OCI-LY1 (cell line): ENCODE results near the gene MFSD11.
A peak's percentile ranks its signal among the peaks of the same experiment; 100 is the strongest.

ENCODE experiments used
- H2AFZ ChIP-seq: fragments of 200-600 bp; sonication (generic), shearing (Covaris generic); 2 replicates; pipeline ENCODE4 v1.6.0; 2014; ENCODE audit warnings: antibody characterized with exemption, mild to moderate bottlenecking, low read length
- H3F3A ChIP-seq: fragments of 200-600 bp; sonication (generic), shearing (Covaris generic); 2 replicates; pipeline ENCODE4 v1.6.0; 2014; ENCODE audit warnings: mild to moderate bottlenecking, antibody characterized with exemption, low read length, moderate library complexity; ENCODE audit not compliant: insufficient read depth
- H3K27ac ChIP-seq: fragments of 200-600 bp; sonication (generic); 2 replicates; pipeline ENCODE4 v1.5.1; 2014; ENCODE audit warnings: low read length, mixed run types, mild to moderate bottlenecking, low read depth; ENCODE audit not compliant: poor library complexity, severe bottlenecking
- H3K27me3 ChIP-seq: fragments of 200-600 bp; sonication (generic); 2 replicates; pipeline ENCODE4 v1.6.0; 2014; ENCODE audit warnings: antibody characterized with exemption, mild to moderate bottlenecking, low read length, moderate library complexity; ENCODE audit not compliant: insufficient read depth
- H3K36me3 ChIP-seq: fragments of 200-600 bp; sonication (generic); 2 replicates; pipeline ENCODE4 v1.6.1; 2014; ENCODE audit warnings: mild to moderate bottlenecking, antibody characterized with exemption, low read length, moderate library complexity, mixed read lengths; ENCODE audit not compliant: insufficient read depth
- H3K4me1 ChIP-seq: fragments of 200-600 bp; sonication (generic); 2 replicates; pipeline ENCODE4 v1.5.1; 2014; ENCODE audit warnings: mild to moderate bottlenecking, low read length, moderate library complexity; ENCODE audit not compliant: insufficient read depth, severe bottlenecking
- H3K4me2 ChIP-seq: fragments of 200-600 bp; sonication (generic), shearing (Covaris generic); 2 replicates; pipeline ENCODE4 v1.6.1; 2014; ENCODE audit warnings: low read length
- H3K4me3 ChIP-seq: fragments of 200-600 bp; sonication (generic); 2 replicates; pipeline ENCODE4 v1.5.1; 2014; ENCODE audit warnings: low read length, low read depth, mild to moderate bottlenecking, mixed read lengths; ENCODE audit not compliant: poor library complexity, severe bottlenecking
- H3K79me2 ChIP-seq: fragments of 200-600 bp; shearing (Covaris generic); 2 replicates; pipeline ENCODE4 v1.6.1; 2016; ENCODE audit warnings: mixed run types, low read length, mixed read lengths; ENCODE audit not compliant: insufficient read depth
- H3K9ac ChIP-seq: fragments of 200-600 bp; sonication (generic), shearing (Covaris generic); 2 replicates; pipeline ENCODE4 v1.6.1; 2014; ENCODE audit warnings: mild to moderate bottlenecking, low read length, mixed read lengths
- H3K9me2 ChIP-seq: fragments of 200-600 bp; sonication (generic), shearing (Covaris generic); 2 replicates; pipeline ENCODE4 v1.6.1; 2014; ENCODE audit warnings: low read depth, mild to moderate bottlenecking, low read length, mixed read lengths
- H3K9me3 ChIP-seq: fragments of 200-600 bp; shearing (Covaris generic); 2 replicates; pipeline ENCODE4 v1.6.1; 2014; ENCODE audit warnings: low read length, mixed read lengths
- H4K20me1 ChIP-seq: fragments of 200-600 bp; sonication (generic), shearing (Covaris generic); 2 replicates; pipeline ENCODE4 v1.6.0; 2016; ENCODE audit warnings: mild to moderate bottlenecking, low read length; ENCODE audit not compliant: insufficient read depth
- EZH2 ChIP-seq: fragments of 200-600 bp; sonication (generic), shearing (Covaris generic); IDR thresholded peaks from 2 replicates; pipeline ENCODE4 v1.8.0; 2017; ENCODE audit warnings: borderline replicate concordance, mixed run types, mild to moderate bottlenecking, antibody characterized with exemption, low read length, moderate library complexity, mixed read lengths
- TF ChIP-seq, protein P1 (sequence below): fragments of 200-600 bp; sonication (generic), shearing (Covaris generic); IDR thresholded peaks from 2 replicates; pipeline ENCODE4 v1.5.1; 2017; ENCODE audit warnings: mild to moderate bottlenecking, antibody characterized with exemption, low read length, moderate library complexity, mixed read lengths

Gene MFSD11

DNA sequence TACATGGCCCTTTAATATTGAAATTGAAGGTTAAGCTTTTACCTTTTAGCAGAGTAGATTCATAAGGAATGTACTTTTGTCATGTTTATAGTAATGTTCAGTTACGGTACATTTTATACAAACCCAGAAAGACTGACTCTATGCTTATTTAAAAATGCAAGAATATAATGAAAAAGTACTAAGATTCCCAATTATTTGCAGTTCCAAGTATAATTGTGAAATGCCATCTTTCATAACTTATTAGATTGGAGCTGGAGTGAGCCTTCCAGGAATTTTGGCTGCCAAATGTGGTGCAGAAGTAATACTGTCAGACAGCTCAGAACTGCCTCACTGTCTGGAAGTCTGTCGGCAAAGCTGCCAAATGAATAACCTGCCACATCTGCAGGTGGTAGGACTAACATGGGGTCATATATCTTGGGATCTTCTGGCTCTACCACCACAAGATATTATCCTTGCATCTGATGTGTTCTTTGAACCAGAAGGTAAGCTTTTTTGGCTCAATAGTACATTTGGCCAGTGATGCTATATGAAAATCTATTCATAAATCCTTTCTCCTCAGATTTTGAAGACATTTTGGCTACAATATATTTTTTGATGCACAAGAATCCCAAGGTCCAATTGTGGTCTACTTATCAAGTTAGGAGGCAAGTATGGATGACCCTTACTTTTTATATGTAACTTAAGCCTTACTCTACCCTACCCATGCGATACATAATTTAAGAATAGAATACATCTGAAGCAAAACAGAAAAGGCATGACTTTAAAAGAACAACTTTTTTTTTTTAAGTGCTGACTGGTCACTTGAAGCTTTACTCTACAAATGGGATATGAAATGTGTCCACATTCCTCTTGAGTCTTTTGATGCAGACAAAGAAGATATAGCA lies 4.9 kb upstream of the MFSD11 start:
- no peaks in the 10 kb centered on the region for H3K9me2 ChIP-seq
- no peak for TF ChIP-seq EZH2
- TF ChIP-seq, protein P1, sequence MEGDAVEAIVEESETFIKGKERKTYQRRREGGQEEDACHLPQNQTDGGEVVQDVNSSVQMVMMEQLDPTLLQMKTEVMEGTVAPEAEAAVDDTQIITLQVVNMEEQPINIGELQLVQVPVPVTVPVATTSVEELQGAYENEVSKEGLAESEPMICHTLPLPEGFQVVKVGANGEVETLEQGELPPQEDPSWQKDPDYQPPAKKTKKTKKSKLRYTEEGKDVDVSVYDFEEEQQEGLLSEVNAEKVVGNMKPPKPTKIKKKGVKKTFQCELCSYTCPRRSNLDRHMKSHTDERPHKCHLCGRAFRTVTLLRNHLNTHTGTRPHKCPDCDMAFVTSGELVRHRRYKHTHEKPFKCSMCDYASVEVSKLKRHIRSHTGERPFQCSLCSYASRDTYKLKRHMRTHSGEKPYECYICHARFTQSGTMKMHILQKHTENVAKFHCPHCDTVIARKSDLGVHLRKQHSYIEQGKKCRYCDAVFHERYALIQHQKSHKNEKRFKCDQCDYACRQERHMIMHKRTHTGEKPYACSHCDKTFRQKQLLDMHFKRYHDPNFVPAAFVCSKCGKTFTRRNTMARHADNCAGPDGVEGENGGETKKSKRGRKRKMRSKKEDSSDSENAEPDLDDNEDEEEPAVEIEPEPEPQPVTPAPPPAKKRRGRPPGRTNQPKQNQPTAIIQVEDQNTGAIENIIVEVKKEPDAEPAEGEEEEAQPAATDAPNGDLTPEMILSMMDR, result no peak
- peak overlapping the region; percentile 35; the same call in 1 of the 2 replicates for H3K9ac ChIP-seq
- H3K4me2 ChIP-seq, result peak overlapping the region; percentile 89
- peak overlapping the region; percentile 96 for H3K4me3 ChIP-seq
- H4K20me1 ChIP-seq, result no peaks in the 10 kb centered on the region
- no peaks in the 10 kb centered on the region for H3K9me3 ChIP-seq
- peaks cover 58% of the 10 kb centered on the region for H3K4me1 ChIP-seq
- H3K36me3 ChIP-seq, result peaks cover 73% of the 10 kb centered on the region
- H3K79me2 ChIP-seq, result peaks cover 37% of the 10 kb centered on the region
- no peak overlapping the region for H2AFZ ChIP-seq
- H3K27ac ChIP-seq, result peak overlapping the region; percentile 96
- H3K27me3 ChIP-seq, result no peaks in the 10 kb centered on the region
- H3F3A ChIP-seq, result peaks cover 31% of the 10 kb centered on the region

DNA sequence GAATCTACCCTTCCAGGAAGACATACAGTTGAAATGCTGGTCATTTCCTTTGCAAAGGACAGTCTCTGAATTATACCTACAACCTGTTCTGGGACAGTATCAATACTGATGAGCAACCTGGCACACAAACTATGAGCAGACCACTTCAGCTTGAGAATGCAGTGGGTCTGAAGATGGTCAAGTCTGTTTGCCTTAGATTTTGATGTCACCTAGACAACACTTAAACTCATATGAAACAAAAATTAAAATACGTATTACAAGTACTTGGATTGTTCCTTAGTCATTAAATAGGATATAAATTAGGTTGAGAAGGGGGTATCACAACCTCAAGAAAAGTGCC lies 4.3 kb upstream of the MFSD11 start:
- TF ChIP-seq EZH2, result no peak
- TF ChIP-seq, protein P1, result no peak
- Histone ChIP-seq H3K79me2 (peaks cover 40% of the 10 kb centered on the region), H3K4me2 (peak overlapping the region; percentile 89)

DNA sequence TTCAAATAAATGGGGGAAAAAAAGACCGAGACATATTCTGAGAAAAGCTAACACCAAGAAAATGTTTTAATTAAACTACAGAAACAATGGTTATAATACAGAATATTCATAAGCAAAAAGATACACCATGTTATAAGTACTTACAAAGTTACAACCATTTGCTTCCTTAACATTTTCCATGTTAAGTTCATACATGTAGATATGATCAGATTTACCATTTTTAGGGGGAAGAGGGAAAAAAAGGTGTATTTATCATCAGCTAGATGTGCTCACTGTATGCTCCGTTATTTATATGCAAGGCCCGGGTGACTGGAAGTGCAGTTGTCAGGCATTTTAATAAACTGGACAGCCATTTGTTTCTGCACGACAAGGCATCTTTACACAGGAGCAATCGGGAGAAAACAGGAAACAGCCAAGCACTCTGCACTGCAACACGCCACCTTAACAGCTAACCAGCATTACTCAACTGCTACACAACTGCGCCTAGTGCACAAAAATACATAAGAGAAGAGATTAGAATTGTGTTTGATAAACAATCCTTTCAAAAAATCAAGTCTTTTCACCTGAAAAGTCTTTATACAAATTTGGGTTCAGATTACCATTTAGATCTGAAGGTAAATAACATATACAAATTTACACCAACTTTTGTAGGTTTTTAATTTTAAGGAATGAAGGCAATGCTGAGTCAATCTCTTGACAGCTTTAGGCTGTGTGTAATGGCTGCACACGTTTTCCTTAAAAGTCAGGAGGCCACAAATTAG lies 3.7 kb upstream of the MFSD11 start:
- TF ChIP-seq EZH2, result no peak
- TF ChIP-seq, protein P1, result no peak
- Histone ChIP-seq H3K36me3 (peaks cover 71% of the 10 kb centered on the region), H3K9me3 (no peaks in the 10 kb centered on the region), H3K27me3 (no peaks in the 10 kb centered on the region), H3K9me2 (no peaks in the 10 kb centered on the region), H3K79me2 (peaks cover 43% of the 10 kb centered on the region), H3K9ac (peak overlapping the region; percentile 100), H3K4me2 (peak overlapping the region; percentile 89), H3K4me3 (peak overlapping the region; percentile 96), H4K20me1 (no peaks in the 10 kb centered on the region), H3K27ac (peak overlapping the region; percentile 96), H3K4me1 (peaks cover 59% of the 10 kb centered on the region), H3F3A (peaks cover 31% of the 10 kb centered on the region), H2AFZ (no peak overlapping the region)

More for the DNA sequence above, 4.3 kb upstream of the MFSD11 start:
- Histone ChIP-seq H3K9ac (peak overlapping the region; percentile 35; the same call in 1 of the 2 replicates), H4K20me1 (no peaks in the 10 kb centered on the region), H3K9me2 (no peaks in the 10 kb centered on the region), H2AFZ (no peak overlapping the region), H3F3A (peaks cover 31% of the 10 kb centered on the region), H3K27ac (peak overlapping the region; percentile 96), H3K9me3 (no peaks in the 10 kb centered on the region), H3K4me1 (peaks cover 57% of the 10 kb centered on the region), H3K27me3 (no peaks in the 10 kb centered on the region), H3K36me3 (peaks cover 73% of the 10 kb centered on the region), H3K4me3 (peak overlapping the region; percentile 96)
